KG1 (cell line): Measurements from ENCODE around the gene PHPT1.

Source experiments
- DNase-seq: peaks from one replicate; lab custom pipeline; 2025; lab: John Stamatoyannopoulos, UW

PHPT1 gene

GRCh38 chr9:136848393-136849037, 694 bp upstream of the PHPT1 start:
- no peak for DNase-seq

GRCh38 chr9:136849960-136850865, 1.0 kb downstream of the PHPT1 start:
- no peak for DNase-seq

- DNase-seq: no peak
Measured at GRCh38 chr9:136850866-136851775, 1.9 kb downstream of the PHPT1 start.

- DNase-seq: no peak
Measured at GRCh38 chr9:136851941-136852663, 2.9 kb downstream of the PHPT1 start, which contains the start of gene MAMDC4. Gene MAMDC4 (plus strand): TSS chr9:136852346. CDS start chr9:136852417, 71 bp downstream.

GRCh38 chr9:136852664-136853595, 3.7 kb downstream of the PHPT1 start:
- no peak for DNase-seq

GRCh38 chr9:136853596-136854112, 4.4 kb downstream of the PHPT1 start:
- DNase-seq: no peak

GRCh38 chr9:136854113-136854841, 5.1 kb downstream of the PHPT1 start:
- DNase-seq: no peak

GRCh38 chr9:136854842-136855460, 5.7 kb downstream of the PHPT1 start:
- no peak for DNase-seq

- no peak for DNase-seq
Measured at GRCh38 chr9:136855461-136856078, 6.4 kb downstream of the PHPT1 start.

GRCh38 chr9:136856079-136856476, 6.9 kb downstream of the PHPT1 start:
- DNase-seq: no peak

GRCh38 chr9:136856541-136857141, 7.4 kb downstream of the PHPT1 start:
- DNase-seq: no peak

GRCh38 chr9:136857166-136857565, 8.0 kb downstream of the PHPT1 start:
- no peak for DNase-seq

- no peak for DNase-seq
Measured at GRCh38 chr9:136857581-136858412, 8.6 kb downstream of the PHPT1 start.

- DNase-seq: no peak
Measured at GRCh38 chr9:136858452-136858843, 9.2 kb downstream of the PHPT1 start.

- DNase-seq: no peak
Measured at GRCh38 chr9:136858844-136859757, 9.9 kb downstream of the PHPT1 start.

- no peak for DNase-seq
Measured at GRCh38 chr9:136860529-136860928, 11.3 kb downstream of the PHPT1 start.
